ENCODE results near the gene ZKSCAN8.

Gene ZKSCAN8

DNA sequence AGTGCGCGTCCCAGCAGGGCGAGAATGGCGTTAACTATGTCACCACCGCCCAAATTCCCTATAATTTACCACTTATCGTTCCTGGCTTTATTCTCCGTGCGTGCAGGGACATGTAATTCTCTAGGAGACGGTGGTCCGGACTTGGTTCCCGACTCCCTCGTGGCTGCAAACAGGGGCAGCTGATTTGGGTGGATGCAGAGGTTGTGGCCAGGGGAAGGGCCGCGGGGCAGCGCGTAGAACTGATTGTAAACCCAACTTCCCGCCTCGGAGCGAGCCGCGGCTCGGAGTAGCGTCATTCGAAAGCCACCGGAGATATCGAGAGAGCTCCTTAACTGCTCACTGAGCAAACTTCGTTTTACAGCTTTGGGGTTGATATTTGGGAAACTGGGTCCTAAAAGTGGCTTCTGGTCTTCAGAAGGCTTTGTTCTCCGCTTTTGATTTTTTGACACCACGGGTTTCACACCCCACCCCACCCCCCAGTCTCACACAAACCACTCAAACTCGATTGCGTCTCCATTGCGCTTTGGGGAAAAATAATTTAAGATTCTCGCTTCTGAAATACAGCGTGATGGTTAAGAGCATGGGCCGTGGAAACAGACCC, 65.9 kb downstream of the ZKSCAN8 start:
- no peak for DNase-seq

GRCh38 chr6:28208111-28208659, 66.5 kb downstream of the ZKSCAN8 start:
- no peak for DNase-seq
